ENCODE results near the gene BRINP1. TPM values are rescaled to one million over a fixed set of nuclear protein-coding genes. Genes with fewer than 3 reads are reported as not detected.

The BRINP1 gene
- total RNA-seq, 1 donor from 2014 or later: not detected

GRCh38 chr9:119349351-119349825, 19.8 kb downstream of the BRINP1 start:
- intact Hi-C loops (cut with micrococcal nuclease): no loop called here

GRCh38 chr9:119343059-119343990, 25.9 kb downstream of the BRINP1 start:
- intact Hi-C loops (cut with micrococcal nuclease): no loop called here

DNA sequence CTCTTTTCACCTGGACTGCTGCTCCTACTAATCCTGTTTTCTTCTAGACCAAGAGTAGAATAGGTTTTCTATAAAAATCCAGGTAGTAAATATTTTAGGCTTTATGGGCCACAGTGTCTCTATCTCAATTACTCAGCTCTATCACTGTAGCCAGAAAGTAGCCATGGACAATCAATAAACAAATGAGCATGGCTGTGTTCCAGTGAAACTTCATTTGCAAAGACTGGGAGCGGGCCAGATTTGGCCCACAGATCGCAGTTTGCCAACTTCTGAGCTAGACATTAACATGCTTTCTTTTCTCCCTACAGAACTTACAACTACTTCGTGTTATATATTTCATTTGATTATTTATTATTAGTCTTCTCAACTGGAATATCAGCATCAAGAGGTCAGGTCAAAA, 30.2 kb downstream of the BRINP1 start:
- intact Hi-C loops (cut with micrococcal nuclease): no loop called here

DNA sequence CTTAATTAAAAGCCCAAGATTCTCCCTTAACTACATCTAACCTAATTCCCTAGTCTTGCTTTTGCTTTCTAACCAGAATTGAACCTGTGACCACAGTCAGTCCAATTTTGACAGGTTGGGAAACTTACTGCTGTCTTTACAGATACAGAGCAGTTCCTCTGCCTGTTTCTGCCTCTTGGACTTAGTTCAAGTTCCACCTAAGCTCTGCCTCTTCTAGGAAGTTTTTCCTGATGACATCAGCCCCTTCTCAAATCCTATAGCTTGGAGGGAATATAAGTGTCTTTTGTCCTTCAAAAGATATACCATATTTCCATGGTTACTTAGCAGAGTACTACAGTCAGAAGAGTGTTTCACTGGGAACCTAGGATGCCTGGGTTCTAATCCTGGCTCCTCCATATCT, 31.7 kb downstream of the BRINP1 start:
- intact Hi-C loops (cut with micrococcal nuclease): no loop called here

DNA sequence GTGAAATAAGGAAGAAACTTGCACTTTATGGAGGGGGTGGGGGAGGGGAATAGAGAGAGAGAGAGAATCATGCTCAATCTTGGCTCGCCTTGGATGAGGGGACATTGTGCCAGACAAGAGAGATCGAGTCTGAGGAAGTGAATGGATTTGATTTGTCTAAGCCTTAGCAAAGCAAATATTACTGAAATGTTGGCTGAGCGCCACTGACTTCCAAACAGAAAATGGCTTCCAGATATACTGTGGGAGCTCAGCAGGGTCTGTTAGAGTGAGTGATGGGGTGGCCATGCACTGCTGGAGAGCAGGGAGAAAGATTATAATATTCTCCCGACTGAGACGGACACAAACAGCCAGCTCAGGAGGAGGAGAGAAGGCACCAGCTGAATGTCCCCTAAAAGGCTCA, 34.5 kb downstream of the BRINP1 start:
- intact Hi-C loops (cut with micrococcal nuclease): no loop called here

GRCh38 chr9:119333507-119334229, 35.6 kb downstream of the BRINP1 start:
- intact Hi-C loops (cut with micrococcal nuclease): no loop called here

- intact Hi-C loops (cut with micrococcal nuclease): no loop called here
These were observed 36.7 kb downstream of the BRINP1 start for GRCh38 chr9:119332522-119332921.

GRCh38 chr9:119322184-119322583, 47.1 kb downstream of the BRINP1 start:
- intact Hi-C loops (cut with micrococcal nuclease): no loop called here

- intact Hi-C loops (cut with micrococcal nuclease): no loop called here
These were observed 50.9 kb downstream of the BRINP1 start for GRCh38 chr9:119318371-119318770.

DNA sequence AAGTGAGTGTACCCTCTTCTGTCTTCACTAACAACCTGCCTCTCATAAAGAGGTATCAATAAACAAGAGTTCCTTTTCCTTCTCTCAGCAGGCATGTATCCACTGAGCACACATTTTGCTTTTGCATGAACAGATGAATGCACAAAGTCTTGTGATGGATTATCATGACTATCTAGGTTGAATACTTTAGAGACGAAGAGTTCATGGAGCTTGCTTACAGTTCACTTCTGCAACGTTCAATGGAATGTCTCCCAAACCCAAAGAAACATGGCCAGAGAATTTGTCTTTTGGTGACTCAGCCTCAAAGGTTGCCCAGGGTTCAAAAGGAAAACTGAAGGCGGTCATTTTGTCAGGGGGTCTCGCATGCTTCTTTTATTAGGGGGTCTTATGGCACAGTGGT, 55.4 kb downstream of the BRINP1 start:
- intact Hi-C loops (cut with micrococcal nuclease): no loop called here

DNA sequence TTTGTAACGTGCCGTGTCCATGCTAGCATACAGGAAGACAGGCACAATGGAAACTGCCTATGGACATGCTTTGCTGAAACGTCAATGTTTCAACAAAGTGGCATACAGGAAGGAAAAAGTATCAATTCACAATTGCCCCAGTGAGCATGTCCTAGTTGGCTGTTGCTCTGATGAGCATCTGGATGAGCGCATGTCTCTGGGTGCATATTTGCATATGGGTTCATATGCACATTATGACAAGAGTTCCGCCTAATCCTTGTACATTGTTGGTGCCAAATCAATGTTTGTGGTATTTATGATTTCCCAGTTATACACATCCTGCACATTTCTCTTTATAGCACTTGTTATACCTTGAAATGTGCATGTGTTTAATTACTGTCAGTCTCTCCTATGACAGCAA, 58.5 kb downstream of the BRINP1 start:
- intact Hi-C loops (cut with micrococcal nuclease): no loop called here

DNA sequence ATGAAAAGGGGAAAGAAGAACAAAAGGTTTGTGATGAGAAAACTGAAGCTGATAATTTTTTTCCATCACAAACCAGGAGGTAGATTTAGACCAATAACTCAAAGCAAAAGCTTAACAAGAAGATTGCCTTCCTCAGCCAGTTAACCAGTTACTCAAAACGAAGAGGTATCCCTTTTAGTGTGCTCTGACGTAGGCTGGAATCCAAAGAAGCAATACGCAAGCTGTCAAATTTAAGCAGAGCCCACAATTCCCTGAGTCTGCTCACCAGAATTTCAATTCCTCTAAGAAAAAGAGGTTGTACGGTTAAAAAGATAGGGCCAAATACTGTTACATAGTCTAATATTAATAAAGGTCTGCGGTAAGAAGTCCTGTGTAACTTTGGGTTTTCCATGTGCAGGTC, 61.8 kb downstream of the BRINP1 start:
- intact Hi-C loops (cut with micrococcal nuclease): no loop called here

DNA sequence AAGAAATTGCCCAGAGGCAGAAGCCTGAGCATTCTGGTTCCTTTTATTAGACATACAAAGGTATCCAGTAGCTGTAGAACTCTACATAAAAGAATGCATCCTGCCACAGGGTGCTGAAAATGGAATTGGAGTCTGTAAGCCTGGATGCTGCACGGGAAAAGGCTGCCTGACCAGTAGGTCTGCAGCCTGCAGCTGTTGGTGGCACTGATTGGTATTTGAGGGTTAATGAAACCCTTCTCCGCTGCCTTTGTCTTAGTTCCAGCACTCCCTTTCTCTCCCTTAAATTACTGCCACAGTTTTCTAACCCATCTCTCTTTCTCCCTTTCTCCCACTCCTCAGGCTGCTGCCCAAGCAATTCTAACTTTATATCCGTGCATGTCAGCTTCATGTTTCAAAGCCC, 64.7 kb downstream of the BRINP1 start:
- intact Hi-C loops (cut with micrococcal nuclease): no loop called here

GRCh38 chr9:119302988-119303698, 66.1 kb downstream of the BRINP1 start:
- intact Hi-C loops (cut with micrococcal nuclease): no loop called here

- intact Hi-C loops (cut with micrococcal nuclease): no loop called here
These were observed 71.0 kb downstream of the BRINP1 start for GRCh38 chr9:119298076-119298853.

- intact Hi-C loops (cut with micrococcal nuclease): no loop called here
These were observed 77.7 kb downstream of the BRINP1 start for GRCh38 chr9:119291554-119291953.

GRCh38 chr9:119289740-119290433, 79.3 kb downstream of the BRINP1 start:
- intact Hi-C loops (cut with micrococcal nuclease): loop anchor here (1.0 kb wide), 2 partner anchors 1507 to 1646 kb away; no protein-coding TSS in a partner anchor

- intact Hi-C loops (cut with micrococcal nuclease): no loop called here
These were observed 84.5 kb downstream of the BRINP1 start for GRCh38 chr9:119284587-119285337.

DNA sequence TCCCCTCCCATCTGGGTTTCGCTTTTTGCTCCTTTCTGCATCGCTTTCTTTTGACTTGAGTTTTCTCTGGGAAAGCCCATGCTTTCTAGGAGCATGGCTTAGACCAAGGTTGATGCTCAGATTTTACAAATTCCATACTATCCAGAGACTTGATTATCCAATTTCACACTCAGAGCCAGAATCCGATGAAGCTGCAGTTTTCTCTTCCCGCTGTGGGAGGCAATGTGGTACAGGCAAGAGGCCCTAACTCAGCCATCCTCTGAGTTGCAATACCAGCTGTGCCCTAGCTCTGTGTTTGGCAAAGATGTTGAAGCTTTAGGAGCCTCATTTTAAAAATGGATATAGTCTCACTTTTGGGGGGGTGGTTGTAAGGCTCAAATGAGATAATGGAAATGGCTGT, 85.1 kb downstream of the BRINP1 start:
- intact Hi-C loops (cut with micrococcal nuclease): no loop called here
